HFF-Myc (cell line): ENCODE results near the gene MYCBP2.

Experiments used
- DNase-seq: peaks from one replicate; pipeline ENCODE4 v3.0.0-alpha.2; 2011; ENCODE audit warnings: low read depth; ENCODE audit errors: extremely low read depth
- H3K4me3 ChIP-seq: replicated peaks from 2 replicates; pipeline ENCODE4 v1.5.1; 2011; ENCODE audit warnings: low read depth, mild to moderate bottlenecking, control low read depth, low read length
- CTCF ChIP-seq: IDR thresholded peaks from 2 replicates; pipeline ENCODE4 v1.5.1; 2012; ENCODE audit warnings: mild to moderate bottlenecking, low read depth, low read length, control low read depth; ENCODE audit errors: missing control alignments

The MYCBP2 gene

GRCh38 chr13:77239312-77239711, 87.6 kb downstream of the MYCBP2 start:
- no peak for DNase-seq
- no peak overlapping the region for H3K4me3 ChIP-seq
- TF ChIP-seq CTCF: no peak

DNA sequence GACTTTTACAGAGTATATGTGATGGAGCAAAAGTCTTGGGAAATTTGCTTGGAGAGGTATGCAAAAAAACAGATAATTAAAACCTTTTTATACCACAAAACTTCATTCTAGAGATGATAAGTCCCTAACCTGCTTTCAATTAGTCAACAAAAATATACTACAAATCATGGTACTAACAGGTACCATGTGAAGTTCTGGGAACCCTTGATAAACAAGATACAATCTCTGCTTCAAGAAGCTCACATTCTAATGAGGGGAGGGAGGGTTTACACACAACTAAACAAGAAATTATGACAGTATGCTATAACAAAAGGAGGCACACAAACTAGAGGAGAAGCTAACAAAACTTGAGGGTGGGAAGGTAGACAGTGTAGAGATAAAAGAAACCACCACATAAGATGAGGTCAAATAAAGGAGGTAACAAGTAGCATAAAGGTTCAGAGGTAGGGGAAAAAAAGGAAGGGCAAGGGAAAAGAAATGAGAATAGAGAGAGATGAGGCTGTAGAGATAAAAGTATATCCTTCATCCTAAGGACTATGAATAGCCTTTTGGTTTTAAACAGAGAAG, 91.4 kb downstream of the MYCBP2 start:
- DNase-seq: no peak
- TF ChIP-seq CTCF: no peak
- H3K4me3 ChIP-seq: no peak overlapping the region

- no peak for TF ChIP-seq CTCF
- H3K4me3 ChIP-seq: no peak overlapping the region
- DNase-seq: no peak
Measured at GRCh38 chr13:77233159-77233558, 93.7 kb downstream of the MYCBP2 start.

GRCh38 chr13:77230560-77230959, 96.3 kb downstream of the MYCBP2 start:
- H3K4me3 ChIP-seq: no peak overlapping the region
- TF ChIP-seq CTCF: no peak
- no peak for DNase-seq

- no peak for DNase-seq
- H3K4me3 ChIP-seq: no peak overlapping the region
- TF ChIP-seq CTCF: no peak
Measured at GRCh38 chr13:77225946-77226345, 100.9 kb downstream of the MYCBP2 start.

DNA sequence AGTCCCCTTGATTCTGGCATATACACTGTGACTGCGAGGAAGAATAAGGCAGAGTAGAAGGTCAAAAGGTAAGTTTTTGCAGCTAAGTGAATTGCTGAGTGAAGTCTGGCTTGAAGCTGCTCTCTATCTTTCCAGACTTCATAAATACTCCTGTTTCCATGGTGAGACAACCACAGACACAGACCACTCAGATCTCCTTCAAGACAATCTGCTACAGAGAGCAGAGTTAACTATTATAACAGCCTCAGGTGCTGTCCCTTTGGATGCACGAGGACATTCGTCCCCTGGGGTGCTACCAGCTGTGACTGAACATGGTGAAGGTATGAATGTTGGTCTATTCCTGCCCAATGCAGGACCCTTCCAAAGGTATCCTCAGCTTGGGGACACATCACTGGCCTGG, 104.0 kb downstream of the MYCBP2 start:
- TF ChIP-seq CTCF: no peak
- no peak overlapping the region for H3K4me3 ChIP-seq
- DNase-seq: no peak

DNA sequence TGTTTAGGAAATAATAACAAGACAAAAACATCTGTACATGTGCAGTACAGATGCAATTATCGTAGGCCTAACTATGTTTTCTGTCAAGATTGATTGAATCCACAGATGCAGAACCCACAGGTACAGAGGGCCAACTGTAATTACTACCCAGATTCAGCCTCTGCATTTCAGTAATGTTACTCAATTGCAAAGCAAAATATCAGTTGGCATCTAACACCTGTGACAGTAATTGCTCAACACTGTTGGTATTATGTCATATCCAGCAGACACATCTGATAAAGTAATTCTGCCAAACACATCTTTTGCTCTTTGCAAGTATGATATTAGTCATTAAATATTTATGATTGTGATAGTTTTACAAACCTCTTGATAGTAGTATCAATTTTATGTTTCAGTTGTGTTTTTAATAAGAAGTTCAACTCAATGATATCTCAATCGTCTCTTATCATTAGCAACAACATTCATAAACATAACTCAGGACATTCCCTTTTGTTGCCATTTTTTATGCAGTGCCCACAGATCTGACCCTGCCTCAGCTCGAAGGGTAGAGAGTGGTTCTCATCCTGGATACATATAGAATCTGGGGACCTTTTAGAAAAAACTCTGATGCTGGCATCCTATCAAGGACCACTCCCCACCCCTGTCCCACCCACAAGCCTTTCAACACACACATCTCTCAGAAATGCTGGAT, 104.7 kb downstream of the MYCBP2 start:
- no peak for TF ChIP-seq CTCF
- H3K4me3 ChIP-seq: no peak overlapping the region
- DNase-seq: no peak
